GM06990 (cell line): Measurements from ENCODE around the gene STXBP6.

Source experiments
- DNase-seq: peaks from one replicate; pipeline ENCODE4 v3.0.0-alpha.2; 2011; ENCODE audit not compliant: insufficient read length; ENCODE audit errors: extremely low read depth
- H3K27me3 ChIP-seq: replicated peaks from 2 replicates; pipeline ENCODE4 v1.6.0; 2011; ENCODE audit warnings: low read length; ENCODE audit not compliant: control insufficient read depth, insufficient read depth
- H3K36me3 ChIP-seq: 2 replicates; pipeline ENCODE4 v1.5.1; 2011; ENCODE audit warnings: low read length; ENCODE audit not compliant: control insufficient read depth, insufficient read depth
- H3K4me3 ChIP-seq: replicated peaks from 2 replicates; pipeline ENCODE4 v1.5.1; 2011; ENCODE audit warnings: low read depth, mild to moderate bottlenecking, control low read depth, low read length
- TF ChIP-seq, protein P1 (sequence below): IDR thresholded peaks from 2 replicates; pipeline ENCODE4 v1.5.1; 2011; ENCODE audit warnings: low read length, control low read depth, mild to moderate bottlenecking, inconsistent platforms; ENCODE audit not compliant: insufficient read depth, poor library complexity, severe bottlenecking

Gene STXBP6

DNA sequence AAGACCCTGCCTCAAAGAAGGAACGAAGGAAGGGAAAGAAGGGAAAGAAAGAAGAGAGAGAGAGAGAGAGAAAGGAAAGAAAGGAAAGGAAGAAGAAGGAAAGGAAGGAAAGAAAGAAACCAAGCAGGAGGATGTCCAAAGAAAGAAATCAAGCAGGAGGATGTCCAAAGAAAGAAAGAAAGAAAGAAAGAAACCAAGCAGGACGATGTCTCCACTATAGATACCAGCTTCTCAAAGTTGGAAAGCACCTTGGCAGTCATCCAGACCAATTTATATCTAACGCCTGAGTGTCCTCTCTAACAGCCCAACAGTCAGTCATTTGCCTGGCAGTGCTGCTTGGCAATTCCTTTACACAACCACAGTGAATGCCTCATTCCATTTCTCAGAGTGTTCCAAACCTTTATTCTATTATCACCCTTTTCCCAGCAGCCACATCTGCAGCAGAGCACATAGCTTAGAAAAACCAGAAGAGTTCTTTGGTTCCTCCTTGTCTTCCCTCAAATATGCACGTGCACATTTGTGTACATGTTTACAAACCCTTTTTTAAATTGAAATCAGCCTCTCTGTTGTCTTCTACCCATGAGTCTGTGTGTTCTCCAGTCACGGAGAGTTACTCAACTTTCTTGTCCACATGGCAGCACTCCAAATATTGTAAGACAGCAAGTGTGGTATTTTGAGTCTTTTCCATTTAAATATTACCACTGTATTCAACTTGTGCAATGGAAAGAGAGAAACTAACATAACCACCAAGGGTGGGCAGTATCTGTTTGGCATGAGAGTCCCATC is 138.4 kb downstream of the STXBP6 start:
- TF ChIP-seq, protein P1, sequence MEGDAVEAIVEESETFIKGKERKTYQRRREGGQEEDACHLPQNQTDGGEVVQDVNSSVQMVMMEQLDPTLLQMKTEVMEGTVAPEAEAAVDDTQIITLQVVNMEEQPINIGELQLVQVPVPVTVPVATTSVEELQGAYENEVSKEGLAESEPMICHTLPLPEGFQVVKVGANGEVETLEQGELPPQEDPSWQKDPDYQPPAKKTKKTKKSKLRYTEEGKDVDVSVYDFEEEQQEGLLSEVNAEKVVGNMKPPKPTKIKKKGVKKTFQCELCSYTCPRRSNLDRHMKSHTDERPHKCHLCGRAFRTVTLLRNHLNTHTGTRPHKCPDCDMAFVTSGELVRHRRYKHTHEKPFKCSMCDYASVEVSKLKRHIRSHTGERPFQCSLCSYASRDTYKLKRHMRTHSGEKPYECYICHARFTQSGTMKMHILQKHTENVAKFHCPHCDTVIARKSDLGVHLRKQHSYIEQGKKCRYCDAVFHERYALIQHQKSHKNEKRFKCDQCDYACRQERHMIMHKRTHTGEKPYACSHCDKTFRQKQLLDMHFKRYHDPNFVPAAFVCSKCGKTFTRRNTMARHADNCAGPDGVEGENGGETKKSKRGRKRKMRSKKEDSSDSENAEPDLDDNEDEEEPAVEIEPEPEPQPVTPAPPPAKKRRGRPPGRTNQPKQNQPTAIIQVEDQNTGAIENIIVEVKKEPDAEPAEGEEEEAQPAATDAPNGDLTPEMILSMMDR = no peak
- Histone ChIP-seq H3K27me3 (no peaks in the 10 kb centered on the region), H3K36me3 (no peaks in the 10 kb centered on the region), H3K4me3 (no peak overlapping the region)
- DNase-seq = no peak

DNA sequence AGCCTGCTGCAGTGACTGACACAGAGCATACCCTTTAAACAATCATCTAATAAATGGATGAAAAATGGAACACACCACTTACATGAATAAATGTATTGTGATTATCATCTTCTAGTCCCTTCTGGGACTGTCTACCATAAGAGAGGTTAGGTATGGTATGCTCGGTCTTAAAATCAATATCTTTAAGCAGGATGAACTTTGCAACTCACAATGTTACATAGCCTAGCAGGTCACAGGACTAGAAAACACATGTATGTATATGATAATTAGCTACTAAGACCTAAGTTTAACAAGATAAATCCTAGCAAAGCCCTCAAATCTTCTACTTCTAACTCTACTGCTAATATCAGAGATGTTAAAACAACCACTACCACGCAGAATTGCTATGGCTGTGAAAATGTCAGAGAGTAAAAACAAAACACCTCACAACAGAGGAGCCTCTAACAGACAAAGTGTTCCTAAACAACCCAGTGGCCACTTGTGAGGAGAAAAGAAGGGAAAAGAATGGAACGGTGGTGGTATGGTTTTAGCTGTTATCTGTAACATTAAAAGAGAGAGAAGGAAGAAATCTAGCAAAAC is 139.4 kb downstream of the STXBP6 start:
- TF ChIP-seq, protein P1 = no peak
- H3K36me3 ChIP-seq = no peaks in the 10 kb centered on the region
- DNase-seq = no peak
- no peaks in the 10 kb centered on the region for H3K27me3 ChIP-seq
- no peak overlapping the region for H3K4me3 ChIP-seq

DNA sequence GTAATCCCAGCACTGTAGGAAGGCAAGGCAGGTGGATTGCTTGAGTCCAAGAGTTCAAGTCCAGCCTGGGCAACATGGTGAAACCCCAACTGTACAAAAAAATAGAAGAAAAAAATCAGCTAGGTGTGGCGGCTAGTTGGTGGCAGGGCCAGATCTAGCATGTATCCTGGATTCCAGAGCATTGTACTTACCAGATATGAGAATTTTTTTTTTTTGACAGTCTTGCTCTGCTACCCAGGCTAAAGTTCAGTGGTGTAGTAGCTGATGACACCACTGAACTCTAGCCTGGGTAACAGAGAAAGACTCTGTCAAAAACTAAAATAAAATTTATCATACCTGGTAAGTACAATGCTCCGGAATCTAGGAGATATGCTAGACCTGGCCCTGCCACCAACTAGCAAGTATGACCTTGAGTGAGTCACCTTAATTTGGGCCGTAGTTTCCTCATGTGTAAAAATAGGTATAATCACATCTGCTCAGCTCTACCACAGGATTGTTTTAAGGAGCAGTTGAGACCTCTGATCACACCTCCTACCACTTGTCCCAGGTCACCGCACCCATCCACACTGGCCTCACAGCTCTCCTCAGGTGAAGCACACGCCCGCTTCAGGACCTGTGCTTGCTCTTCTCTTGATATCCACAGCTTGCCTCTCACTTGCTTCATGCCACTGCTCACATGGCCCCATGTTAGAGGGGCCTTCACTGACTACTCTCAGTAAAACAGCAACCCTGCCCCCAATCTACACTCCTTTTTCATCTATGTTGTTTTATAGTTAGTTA is 140.2 kb downstream of the STXBP6 start:
- H3K27me3 ChIP-seq = no peaks in the 10 kb centered on the region
- TF ChIP-seq, protein P1 = no peak
- H3K36me3 ChIP-seq = no peaks in the 10 kb centered on the region
- no peak overlapping the region for H3K4me3 ChIP-seq
- DNase-seq = no peak

DNA sequence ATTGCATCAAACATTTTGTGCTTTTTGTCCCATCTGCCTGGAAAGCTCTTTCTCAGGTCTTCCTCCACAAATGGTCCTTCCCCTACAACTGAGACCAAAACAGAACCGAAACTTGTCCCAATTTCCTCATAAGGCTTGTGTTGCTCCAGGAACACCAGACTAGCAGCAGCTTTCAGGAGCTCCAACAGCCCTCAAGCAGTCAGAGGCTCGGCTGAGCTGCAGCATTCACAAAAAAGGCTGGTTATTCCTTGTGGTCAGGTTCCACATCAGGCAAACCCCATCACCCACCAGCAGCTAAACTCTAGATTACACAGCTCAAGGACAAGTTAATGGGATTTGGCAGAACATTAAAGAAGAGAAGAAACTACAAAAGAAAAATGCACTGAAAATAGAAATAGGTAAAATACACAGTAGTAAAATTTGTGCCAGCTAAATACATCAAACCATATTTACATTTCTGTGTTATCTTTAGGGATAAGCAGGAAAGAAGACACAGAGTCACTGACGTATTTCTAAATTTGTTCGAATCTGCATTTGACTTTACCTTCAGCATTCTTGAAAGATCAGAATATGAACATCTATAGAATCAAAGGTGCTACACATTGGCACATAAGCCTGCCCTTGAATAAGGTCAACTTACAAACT is 141.2 kb downstream of the STXBP6 start:
- TF ChIP-seq, protein P1 = no peak
- no peak for DNase-seq
- H3K27me3 ChIP-seq = no peaks in the 10 kb centered on the region

DNA sequence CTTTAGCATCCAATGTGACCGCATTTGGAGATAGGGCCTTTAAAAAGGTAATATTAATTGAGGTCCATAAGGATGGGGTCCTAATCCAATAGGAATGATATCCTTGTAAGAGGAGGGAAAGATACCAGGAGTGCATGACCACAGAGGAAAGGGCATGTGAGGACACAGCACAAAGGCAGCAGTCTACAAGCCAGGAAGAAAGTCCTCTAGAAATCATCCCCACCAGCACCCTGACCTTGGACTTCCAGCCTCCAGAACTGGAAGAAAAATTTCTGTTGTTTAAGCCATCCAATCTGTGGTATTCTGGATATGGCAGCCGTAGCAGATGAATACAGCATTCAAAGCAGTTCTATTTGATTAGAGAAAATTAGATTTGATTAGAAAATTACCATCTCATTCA is 145.4 kb downstream of the STXBP6 start:
- H3K4me3 ChIP-seq = no peak overlapping the region
- TF ChIP-seq, protein P1 = no peak
- no peaks in the 10 kb centered on the region for H3K27me3 ChIP-seq
- no peak for DNase-seq
- no peaks in the 10 kb centered on the region for H3K36me3 ChIP-seq

More for the DNA sequence above, 141.2 kb downstream of the STXBP6 start:
- H3K36me3 ChIP-seq = no peaks in the 10 kb centered on the region
- no peak overlapping the region for H3K4me3 ChIP-seq
